K562 (cell line): Measurements from ENCODE around the gene MEGF10. TPM values are rescaled to one million over a fixed set of nuclear protein-coding genes. Genes with fewer than 3 reads are reported as not detected.

Experiments used
- ATAC-seq: fragments of 200-7000 bp; cut with Tn5 transposase; 3 replicates; pipeline ENCODE4 v1.9.1; 2020; ENCODE audit warnings: moderate library complexity
- BruUV-seq: library from RNA; stranded (reverse); fragments of 400-500 nt; replicated peaks from 2 replicates; lab custom pipeline; 2021; lab: Mats Ljungman, UMichigan
- CTCF ChIA-PET: fragments of 300-600 bp; formaldehyde crosslinking; extraction: SDS; loops from one replicate; lab custom pipeline; 2021; ENCODE audit warnings: low intra/inter-chr PET ratio; lab: Yijun Ruan, JAX
- POLR2A ChIA-PET: fragments of 300-600, 350-650 bp; sonication (Branson Sonifier 250); formaldehyde crosslinking; extraction: SDS; loops from one replicate; lab custom pipeline; 2021; ENCODE audit warnings: antibody characterized with exemption, inconsistent platforms; lab: Yijun Ruan, JAX
- DNase-seq, 4 experiments: peaks; one replicate each; pipeline versions ENCODE4 v3.0.0 to v3.0.0-alpha.2; 2011 to 2018; ENCODE audit warnings: low spot score in 3 of 4, mixed read lengths in 3 of 4; ENCODE audit errors: extremely low read depth in 1 of 4
- FAIRE-seq: peaks from 2 replicates; lab custom pipeline; 2011; peaks lifted over from hg19 to GRCh38; lab: Jason Lieb, UNC
- H2AFZ ChIP-seq: 2 replicates; pipeline ENCODE4 v1.6.0; 2011; ENCODE audit warnings: low read depth, low read length, control low read depth, inconsistent platforms
- H3K27ac ChIP-seq: fragments of 200-600 bp; 3 replicates; pipeline ENCODE4 v1.8.0; 2011; ENCODE audit warnings: low read depth, mild to moderate bottlenecking, control low read depth, inconsistent platforms, low read length, moderate library complexity, mixed read lengths; ENCODE audit errors: extremely low read depth
- H3K27me3 ChIP-seq, 2 experiments: fragments of 300-600 bp in 1 of 2; 2 replicates in 1 of 2; 3 replicates in 1 of 2; pipeline versions ENCODE4 v1.6.0 to v1.8.0; 2011; ENCODE audit warnings: inconsistent platforms in 2 of 2, low read length in 2 of 2, mild to moderate bottlenecking in 1 of 2, mixed read lengths in 1 of 2, moderate library complexity in 1 of 2; ENCODE audit not compliant: control insufficient read depth in 2 of 2, insufficient read depth in 2 of 2
- H3K36me3 ChIP-seq: fragments of 300-600 bp; 3 replicates; pipeline ENCODE4 v1.8.0; 2011; ENCODE audit warnings: mild to moderate bottlenecking, low read length, inconsistent platforms; ENCODE audit not compliant: control insufficient read depth, insufficient read depth
- H3K4me1 ChIP-seq, 2 experiments: fragments of 200-600 bp in 1 of 2; replicated peaks in 1 of 2; 2 replicates in 1 of 2; 3 replicates in 1 of 2; pipeline versions ENCODE4 v1.5.1 to v1.8.0; 2011; ENCODE audit warnings: inconsistent platforms in 2 of 2, low read length in 2 of 2, mild to moderate bottlenecking in 1 of 2, mixed read lengths in 1 of 2, moderate library complexity in 1 of 2; ENCODE audit not compliant: control insufficient read depth in 2 of 2, insufficient read depth in 2 of 2
- H3K4me2 ChIP-seq: 2 replicates; pipeline ENCODE4 v1.6.1; 2011; ENCODE audit warnings: low read length, control low read depth, inconsistent platforms, mixed read lengths; ENCODE audit not compliant: insufficient read depth
- H3K4me3 ChIP-seq: fragments of 200-600 bp; sonication (generic), shearing (Covaris generic); 2 replicates; pipeline ENCODE4 v1.5.1; 2016; ENCODE audit warnings: control low read depth, inconsistent platforms
- H3K79me2 ChIP-seq: fragments of 200-600 bp; 3 replicates; pipeline ENCODE4 v1.8.0; 2011; ENCODE audit warnings: low read length, inconsistent platforms; ENCODE audit not compliant: control insufficient read depth, insufficient read depth
- H3K9ac ChIP-seq, 2 experiments: 2 replicates each; pipeline versions ENCODE4 v1.6.0 to v1.6.1; 2011; ENCODE audit warnings: low read depth in 2 of 2, low read length in 2 of 2, control low read depth in 1 of 2, inconsistent platforms in 1 of 2, mild to moderate bottlenecking in 1 of 2, mixed read lengths in 1 of 2; ENCODE audit not compliant: insufficient read depth in 1 of 2
- H3K9me1 ChIP-seq: one replicate; pipeline ENCODE4 v1.6.0; 2011; ENCODE audit warnings: inconsistent platforms, mild to moderate bottlenecking, low read length, moderate library complexity; ENCODE audit not compliant: control insufficient read depth, insufficient read depth
- H3K9me3 ChIP-seq: replicated peaks from 2 replicates; pipeline ENCODE4 v1.5.1; 2011; ENCODE audit warnings: low read depth, low read length, inconsistent platforms; ENCODE audit not compliant: control insufficient read depth, insufficient read depth
- H4K20me1 ChIP-seq: replicated peaks from 2 replicates; pipeline ENCODE4 v1.6.1; 2011; ENCODE audit warnings: low read length, inconsistent platforms, mixed read lengths; ENCODE audit not compliant: control insufficient read depth, insufficient read depth
- C11orf30 ChIP-seq: fragments of 450-650 bp; IDR thresholded peaks from 2 replicates; pipeline ENCODE4 v1.6.1; 2016; ENCODE audit warnings: low read depth, mild to moderate bottlenecking
- CBFB ChIP-seq: sonication (generic); formaldehyde crosslinking; IDR thresholded peaks from 2 replicates; pipeline ENCODE4 v1.4.0; 2020; ENCODE audit warnings: mild to moderate bottlenecking, missing genetic modification reagents
- MAFF ChIP-seq: IDR thresholded peaks from 2 replicates; pipeline ENCODE4 v1.6.1; 2012; ENCODE audit warnings: low read length, improper control_type of control experiment
- MAFG ChIP-seq: fragments of 450-650 bp; conservative IDR thresholded peaks from 2 replicates; pipeline ENCODE4 v1.6.1; 2016; ENCODE audit warnings: missing genetic modification characterization, missing compliant biosample characterization
- MAFK ChIP-seq: IDR thresholded peaks from 2 replicates; pipeline ENCODE4 v1.6.1; 2011; ENCODE audit warnings: low read length, improper control_type of control experiment
- PHF8 ChIP-seq: fragments of 200-600 bp; sonication (generic); IDR thresholded peaks from 2 replicates; pipeline ENCODE4 v1.6.1; 2012; ENCODE audit warnings: mixed run types, mild to moderate bottlenecking, inconsistent platforms, low read length, moderate library complexity, borderline replicate concordance
- ZNF316 ChIP-seq: fragments of 450-650 bp; IDR thresholded peaks from 2 replicates; pipeline ENCODE4 v1.6.1; 2016
- WGBS: fragments of 100-300 bp; shearing (Covaris generic); methylation state at CpG from one replicate; pipeline ENCODE4 v1.1.6; 2016; ENCODE audit warnings: low coverage, mixed read lengths; ENCODE audit not compliant: insufficient coverage; ENCODE audit errors: missing lambda C conversion rate; 5-methylcytosine and 5-hydroxymethylcytosine counted together
- in situ Hi-C: fragments of 300-500 bp; cut with MboI; formaldehyde crosslinking; loops from 4 replicates; pipeline ENCODE4 v1.15.0; 2018; ENCODE audit warnings: inconsistent platforms, mixed read lengths
- intact Hi-C: fragments of 100-400 bp; cut with micrococcal nuclease; formaldehyde crosslinking; loops from 2 replicates; pipeline ENCODE4 v1.14.2; 2022
- polyA plus RNA-seq, 8 experiments: library from polyadenylated mRNA; depleted of rRNA in 4 of 8; stranded (reverse) in 5 of 8; unstranded in 3 of 8; fragments of >200 nt; fragmentation: Nextera tagmentation in 2 of 8; fragmentation: Illumina TruSeq in 1 of 8; extraction: Ambion mirVana in 2 of 8; extraction: Trizol in 1 of 8; gene quantifications; 2 replicates each; pipeline versions ENCODE4 v1.2.1 to v1.2.3, GENCODE V29; 2011 to 2014; ENCODE audit warnings: inconsistent platforms in 1 of 8, missing spikeins in 1 of 8
- small RNA-seq: library from RNA; depleted of rRNA; stranded (forward); fragments of <200 nt; gene quantifications from one replicate; pipeline ENCODE3, GENCODE V24; 2014
- total RNA-seq, 7 experiments: library from RNA; depleted of rRNA in 6 of 7; stranded (reverse); fragments of >200 nt in 6 of 7; fragmentation: Illumina TruSeq in 2 of 7; extraction: Trizol in 2 of 7; gene quantifications; 2 replicates each; pipeline versions ENCODE4 v1.2.1 to v1.2.3, GENCODE V29; 2011 to 2021; ENCODE audit warnings: low replicate concordance in 1 of 7
- TF ChIP-seq, protein P1 (sequence below): sonication (generic); formaldehyde crosslinking; IDR thresholded peaks from 2 replicates; pipeline ENCODE4 v1.8.0; 2022; ENCODE audit warnings: mild to moderate bottlenecking, missing genetic modification reagents

Gene MEGF10
- total and polyA plus RNA-seq, 9 of the 15 experiments (the other 6 are each of a cell fraction or from before 2014, with no cell fraction given) = 0.07 TPM; not detected in 8

DNA sequence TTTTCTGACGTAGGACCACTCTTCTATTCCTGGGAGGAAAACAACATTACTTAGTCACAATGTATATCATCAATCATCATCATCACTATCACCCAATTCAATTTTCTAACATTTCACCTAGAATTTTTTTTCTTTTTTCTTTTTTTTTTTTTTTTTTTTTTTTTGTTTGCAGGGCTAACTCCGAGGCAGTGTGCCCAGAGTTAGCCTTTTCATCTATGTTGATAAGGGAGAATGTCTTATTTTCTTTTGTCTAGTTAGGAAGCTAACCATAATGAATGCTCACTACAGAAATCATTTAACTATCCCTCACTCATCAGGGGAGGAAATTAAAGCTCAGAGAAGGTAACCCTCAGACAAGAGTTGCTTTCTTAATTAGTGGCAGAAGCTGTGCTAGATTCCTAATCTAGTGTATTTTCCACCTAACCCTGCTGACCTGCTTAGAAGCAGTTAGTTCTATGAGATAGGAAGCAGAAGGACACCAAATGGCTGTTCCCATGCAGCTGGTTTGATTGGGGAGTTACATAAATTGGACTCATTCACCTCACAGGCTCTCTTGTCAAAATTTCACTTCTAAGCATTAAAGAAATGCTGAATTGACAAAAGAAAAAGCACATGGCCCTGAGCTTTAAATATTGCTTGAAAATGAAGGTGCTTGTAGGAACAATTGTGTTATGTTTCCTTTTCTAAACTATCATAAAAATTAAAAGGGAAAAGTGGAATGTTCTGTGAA lies 218.2 kb downstream of the MEGF10 start:
- peaks cover 4 to 5% of the 10 kb centered on the region in 2 experiments; a peak in 2 of 5 replicates for H3K27me3 ChIP-seq
- H3K4me1 ChIP-seq = no peaks in the 10 kb centered on the region
- ChIA-PET CTCF (no interaction called here), POLR2A (interaction anchor here (1.9 kb wide), 1 partner anchor 9 kb away, joined by 4 read pairs; the partner anchor contains the start of gene PRRC1)
- no peak overlapping the region for H3K4me2 ChIP-seq
- intact Hi-C loops (no loop called here), in situ Hi-C loops (no loop called here)
- no peak for DNase-seq
- TF ChIP-seq C11orf30 = peak; percentile 47; the same call in 1 of the 2 replicates
- TF ChIP-seq PHF8 = no peak
- peak; percentile 78 for TF ChIP-seq ZNF316
- TF ChIP-seq MAFF = peak; percentile 59
- TF ChIP-seq CBFB = no peak
- TF ChIP-seq MAFG = peak; percentile 59
- TF ChIP-seq, protein P1, sequence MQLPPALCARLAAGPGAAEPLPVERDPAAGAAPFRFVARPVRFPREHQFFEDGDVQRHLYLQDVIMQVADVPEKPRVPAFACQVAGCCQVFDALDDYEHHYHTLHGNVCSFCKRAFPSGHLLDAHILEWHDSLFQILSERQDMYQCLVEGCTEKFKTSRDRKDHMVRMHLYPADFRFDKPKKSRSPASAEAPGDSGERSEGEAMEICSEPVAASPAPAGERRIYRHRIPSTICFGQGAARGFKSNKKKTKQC (CRISPR knock-in tag) = no peak
- TF ChIP-seq MAFK = peak; percentile 61; the same call in 1 of the 2 replicates
- H3K9me1 ChIP-seq = no peaks in the 10 kb centered on the region
- ATAC-seq = no peak
- H3K36me3 ChIP-seq = no peaks in the 10 kb centered on the region
- H2AFZ ChIP-seq = no peak overlapping the region
- no peak overlapping the region for H3K4me3 ChIP-seq
- no peaks in the 10 kb centered on the region for H4K20me1 ChIP-seq
- no peak for FAIRE-seq
- BruUV-seq = no TSS peak
- H3K79me2 ChIP-seq = no peaks in the 10 kb centered on the region
- no peak overlapping the region for H3K27ac ChIP-seq
- H3K9me3 ChIP-seq = no peaks in the 10 kb centered on the region
- H3K9ac ChIP-seq = no peak overlapping the region
- WGBS = 0% methylated on average over 2 of the region's 2 CpGs

Small RNA genes within 50 kb of the gene (small RNA-seq; reads per million reads assigned to genes)
- gene AC010424.1 = not detected

Other genes with a start within 250 kb of the MEGF10 start
- 1.8 and 3.4 TPM in 2 replicates for gene C5orf63, start 217.3 kb upstream of the MEGF10 start, total RNA-seq (2014; rRNA removed)
- gene C5orf63, start 217.3 kb upstream of the MEGF10 start, total RNA-seq (2014; rRNA removed; fragmentation: Illumina TruSeq; extraction: Trizol) = 6.2 and 7.5 TPM in 2 replicates
- gene C5orf63, start 217.3 kb upstream of the MEGF10 start, total RNA-seq (2015; rRNA removed; fragmentation: Illumina TruSeq; extraction: Trizol) = 4.0 and 4.2 TPM in 2 replicates
- 5.5 and 6.6 TPM in 2 replicates for gene C5orf63, start 217.3 kb upstream of the MEGF10 start, total RNA-seq (2021)
- gene C5orf63, start 217.3 kb upstream of the MEGF10 start, polyA plus RNA-seq (2011; rRNA removed) = 8.8 and 11.0 TPM in 2 replicates
- gene C5orf63, start 217.3 kb upstream of the MEGF10 start, polyA plus RNA-seq (2014; fragmentation: Illumina TruSeq; extraction: Trizol) = 6.2 and 7.4 TPM in 2 replicates
- gene C5orf63, start 217.3 kb upstream of the MEGF10 start, polyA plus RNA-seq (2014; fragmentation: Nextera tagmentation; extraction: Ambion mirVana) = 10 to 100 TPM; 21.4 to 24.6 TPM
- 4.3 and 5.1 TPM in 2 replicates for gene C5orf63, start 217.3 kb upstream of the MEGF10 start, polyA plus RNA-seq (2014; rRNA removed)
- gene PRRC1, start 226.8 kb downstream of the MEGF10 start, total RNA-seq (2014; rRNA removed) = 23.4 and 24.7 TPM in 2 replicates
- gene PRRC1, start 226.8 kb downstream of the MEGF10 start, total RNA-seq (2014; rRNA removed; fragmentation: Illumina TruSeq; extraction: Trizol) = 39.1 and 39.2 TPM in 2 replicates
- 38.4 and 41.1 TPM in 2 replicates for gene PRRC1, start 226.8 kb downstream of the MEGF10 start, total RNA-seq (2015; rRNA removed; fragmentation: Illumina TruSeq; extraction: Trizol)
- 48.0 and 51.4 TPM in 2 replicates for gene PRRC1, start 226.8 kb downstream of the MEGF10 start, total RNA-seq (2021)
- gene PRRC1, start 226.8 kb downstream of the MEGF10 start, polyA plus RNA-seq (2011; rRNA removed) = 62.1 and 77.6 TPM in 2 replicates
- gene PRRC1, start 226.8 kb downstream of the MEGF10 start, polyA plus RNA-seq (2014; fragmentation: Illumina TruSeq; extraction: Trizol) = 38.0 and 43.9 TPM in 2 replicates
- 10 to 100 TPM; 44.3 to 68.7 TPM for gene PRRC1, start 226.8 kb downstream of the MEGF10 start, polyA plus RNA-seq (2014; fragmentation: Nextera tagmentation; extraction: Ambion mirVana)
- gene PRRC1, start 226.8 kb downstream of the MEGF10 start, polyA plus RNA-seq (2014; rRNA removed) = 28.9 and 32.2 TPM in 2 replicates